CD4-positive, alpha-beta T cell treated with Interleukin-15 for 1 hour (primary cell): Measurements from ENCODE around the gene SLC39A11.
"Not testable (repeated sequence)": the region's sequence is repeated elsewhere in the genome, so short reads cannot be mapped to it uniquely, and the experiment has no call there.

Experiments
- DNase-seq: peaks from one replicate; pipeline ENCODE4 v3.0.0-alpha.2; 2020

SLC39A11 gene, protein sequence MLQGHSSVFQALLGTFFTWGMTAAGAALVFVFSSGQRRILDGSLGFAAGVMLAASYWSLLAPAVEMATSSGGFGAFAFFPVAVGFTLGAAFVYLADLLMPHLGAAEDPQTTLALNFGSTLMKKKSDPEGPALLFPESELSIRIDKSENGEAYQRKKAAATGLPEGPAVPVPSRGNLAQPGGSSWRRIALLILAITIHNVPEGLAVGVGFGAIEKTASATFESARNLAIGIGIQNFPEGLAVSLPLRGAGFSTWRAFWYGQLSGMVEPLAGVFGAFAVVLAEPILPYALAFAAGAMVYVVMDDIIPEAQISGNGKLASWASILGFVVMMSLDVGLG

DNA sequence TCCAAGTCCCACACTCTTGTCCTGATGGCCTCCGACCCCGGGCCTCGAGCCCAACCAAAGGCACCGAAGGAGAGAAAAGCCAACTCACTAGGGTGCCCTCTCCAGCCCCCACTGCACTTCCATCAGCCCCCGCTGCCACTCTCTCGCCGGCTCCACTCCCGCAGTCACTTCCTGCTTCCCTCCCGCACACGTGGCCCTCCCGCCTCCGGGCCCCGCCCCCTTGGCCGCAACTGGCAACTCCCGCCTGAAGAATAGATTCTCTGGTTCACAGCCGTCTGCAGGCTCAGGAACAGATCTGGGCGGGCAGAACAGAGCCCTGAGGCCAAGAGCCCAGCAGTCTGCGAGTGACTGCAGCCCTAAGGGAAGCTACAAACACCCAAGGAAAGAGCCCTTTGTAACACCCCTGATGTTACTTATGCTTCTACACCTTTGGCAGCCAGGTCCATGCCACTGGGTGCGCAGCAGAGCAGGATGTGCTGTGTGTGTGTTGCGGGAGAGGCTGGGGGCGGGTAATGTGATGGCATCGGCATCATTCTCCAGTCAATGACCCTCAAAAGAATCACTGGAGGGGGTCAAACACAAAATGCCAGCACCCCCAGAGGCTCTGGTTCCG lies at the start of gene SLC39A11:
TSS of gene SLC39A11 (minus strand) at position 166 of the 613 bp plus-strand sequence. CDS start 3,924 bp downstream, outside the sequence.
- DNase-seq = peak; percentile 89

GRCh38 chr17:73141411-73141810 lies 48.9 kb upstream of the SLC39A11 start:
- no peak for DNase-seq

DNA sequence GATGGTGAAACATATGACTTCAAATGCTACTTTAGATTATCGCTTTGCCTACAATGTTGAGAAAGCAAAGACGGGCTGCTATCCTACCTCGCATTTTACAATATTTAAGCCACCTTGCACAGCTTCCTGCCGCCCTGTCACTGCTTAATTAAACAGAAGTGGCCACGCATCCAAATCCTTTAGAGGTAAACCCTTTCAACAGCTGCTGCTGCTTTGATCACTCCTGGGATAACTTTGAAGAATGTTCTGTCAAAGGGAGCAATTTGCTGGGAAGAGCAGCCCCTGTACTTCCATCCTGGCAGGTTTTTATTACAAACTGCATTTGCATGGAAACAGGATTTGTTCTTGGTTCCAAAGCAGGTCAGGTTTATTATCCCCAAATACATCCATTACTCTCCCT lies 48.1 kb upstream of the SLC39A11 start:
- no peak for DNase-seq

- DNase-seq = no peak
Measured at GRCh38 chr17:73139296-73139695, 46.8 kb upstream of the SLC39A11 start.

DNA sequence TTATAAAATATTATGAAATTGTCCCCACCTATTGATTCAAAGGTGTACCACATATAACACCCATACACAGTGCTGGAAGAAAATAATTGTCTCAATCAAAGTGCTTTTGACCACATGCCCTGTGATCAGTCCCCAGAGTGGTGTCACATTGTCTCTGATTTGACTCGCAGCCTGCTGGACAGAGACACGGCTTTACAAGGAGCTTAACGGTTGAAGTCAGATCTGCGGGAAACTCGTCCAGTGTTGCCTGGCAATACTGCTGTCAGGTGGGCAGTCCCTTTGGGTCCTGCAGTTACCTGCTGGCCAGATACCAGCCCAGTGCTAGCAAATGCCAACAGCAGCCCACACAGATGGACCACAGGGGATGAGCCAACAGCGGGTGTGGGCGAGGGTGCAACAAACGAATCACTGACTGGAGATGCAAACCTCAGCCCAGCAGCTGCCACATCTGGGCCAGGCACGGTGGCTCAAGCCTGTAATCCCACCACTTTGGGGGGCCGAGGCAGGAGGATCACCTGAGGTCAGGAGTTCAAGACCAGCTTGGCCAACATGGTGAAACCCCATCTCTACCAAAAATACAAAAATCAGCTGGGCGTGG lies 46.2 kb upstream of the SLC39A11 start:
- no peak for DNase-seq

- DNase-seq = no peak
Measured at GRCh38 chr17:73137376-73137775, 44.9 kb upstream of the SLC39A11 start.

GRCh38 chr17:73135766-73136165 lies 43.3 kb upstream of the SLC39A11 start:
- peak; percentile 20 for DNase-seq

GRCh38 chr17:73133911-73134649 lies 41.6 kb upstream of the SLC39A11 start:
- no peak for DNase-seq

DNA sequence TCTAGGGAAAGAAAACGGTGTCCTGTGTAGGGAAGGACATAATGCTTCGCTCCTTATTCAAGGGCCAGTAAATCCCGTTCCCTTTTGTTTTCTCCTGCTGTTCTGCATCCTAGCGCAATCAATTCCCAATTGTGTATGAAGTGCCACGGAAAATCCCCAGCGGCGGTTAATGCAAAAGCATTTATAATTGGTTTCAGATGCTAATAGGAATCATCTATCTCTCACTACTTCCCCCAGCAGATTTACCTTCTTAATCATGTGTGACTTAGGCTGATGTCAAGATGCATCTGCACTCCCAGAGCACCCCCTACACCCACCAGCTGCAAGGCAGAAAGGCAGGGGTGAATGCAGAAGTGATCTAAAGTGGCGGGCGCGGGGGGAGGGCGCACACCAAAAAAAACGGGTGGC lies 39.6 kb upstream of the SLC39A11 start:
- peak; percentile 42 for DNase-seq

DNA sequence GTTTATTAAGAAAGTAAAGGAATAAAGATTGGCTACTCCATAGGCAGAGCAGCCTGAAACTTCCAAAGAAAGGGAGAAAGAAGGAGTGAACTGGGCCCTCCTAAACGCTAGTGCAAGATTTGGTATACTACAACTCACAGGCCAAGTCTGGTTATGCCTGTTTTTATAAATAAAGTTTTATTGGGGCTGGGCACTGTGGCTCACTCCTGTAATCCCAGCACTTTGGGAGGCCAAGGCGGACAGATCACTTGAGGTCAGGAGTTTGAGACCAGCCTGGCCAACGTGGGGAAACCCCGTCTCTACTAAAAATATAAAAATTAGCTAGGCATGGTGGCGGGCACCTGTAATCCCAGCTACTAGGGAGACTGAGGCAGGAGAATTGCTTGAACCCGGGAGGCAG lies 39.0 kb upstream of the SLC39A11 start:
- not testable (repeated sequence) for DNase-seq

GRCh38 chr17:73130977-73131376 lies 38.5 kb upstream of the SLC39A11 start:
- no peak for DNase-seq

DNA sequence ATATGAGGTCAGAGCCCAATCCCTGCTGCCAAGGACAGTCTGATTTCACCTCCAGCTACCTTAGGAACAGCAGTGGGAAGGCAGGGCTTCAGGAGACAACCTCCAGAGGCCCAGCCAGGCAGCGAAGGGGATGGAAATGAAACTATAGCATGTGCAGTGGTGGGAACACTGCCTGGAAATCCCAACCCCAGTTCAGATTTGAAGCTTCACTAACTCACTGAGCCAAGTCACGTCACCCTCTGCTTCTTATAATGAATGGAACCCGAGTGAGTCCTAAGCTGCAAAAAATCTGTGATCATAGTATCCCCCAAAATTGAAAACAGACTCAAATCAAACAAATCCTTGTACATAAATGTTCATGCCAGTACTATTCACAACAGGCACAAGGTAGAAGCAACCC lies 36.0 kb upstream of the SLC39A11 start:
- DNase-seq = no peak

- no peak for DNase-seq
Measured at GRCh38 chr17:73126716-73127473, 34.4 kb upstream of the SLC39A11 start.

DNA sequence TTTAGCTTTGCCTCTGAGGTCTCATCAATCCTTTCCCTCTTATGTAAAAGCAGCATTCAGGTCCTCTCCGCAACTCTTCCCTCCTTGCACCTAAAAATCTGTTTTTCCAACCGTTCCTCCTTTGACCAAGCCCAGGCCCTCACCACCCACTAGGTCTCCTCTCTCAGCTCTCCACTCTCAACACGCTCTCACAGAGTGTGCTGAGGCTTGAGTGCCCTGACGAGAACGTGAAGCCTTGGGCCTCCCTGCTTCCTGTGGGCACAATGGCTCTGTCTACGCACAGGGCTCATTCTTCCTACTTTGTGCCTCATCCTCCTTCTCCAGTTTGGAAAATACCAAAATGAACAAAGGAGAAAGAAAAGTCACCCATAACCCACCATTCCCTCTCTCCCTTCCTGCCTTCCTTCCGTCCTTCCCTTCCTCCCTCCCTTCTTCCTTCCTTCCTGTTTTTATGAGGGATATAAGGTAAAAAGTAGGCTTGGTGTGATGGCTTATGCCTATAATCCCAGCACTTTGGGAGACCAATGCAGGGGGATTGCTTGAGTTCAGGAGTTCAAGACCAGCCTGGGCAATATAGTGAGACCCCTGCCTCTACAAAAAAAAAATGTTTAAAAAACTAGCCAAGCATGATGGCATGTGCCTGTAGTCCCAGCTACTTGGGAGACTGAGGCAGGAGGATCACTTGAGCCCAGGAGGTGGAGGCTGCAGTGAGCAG lies 31.3 kb upstream of the SLC39A11 start:
- no peak for DNase-seq

DNA sequence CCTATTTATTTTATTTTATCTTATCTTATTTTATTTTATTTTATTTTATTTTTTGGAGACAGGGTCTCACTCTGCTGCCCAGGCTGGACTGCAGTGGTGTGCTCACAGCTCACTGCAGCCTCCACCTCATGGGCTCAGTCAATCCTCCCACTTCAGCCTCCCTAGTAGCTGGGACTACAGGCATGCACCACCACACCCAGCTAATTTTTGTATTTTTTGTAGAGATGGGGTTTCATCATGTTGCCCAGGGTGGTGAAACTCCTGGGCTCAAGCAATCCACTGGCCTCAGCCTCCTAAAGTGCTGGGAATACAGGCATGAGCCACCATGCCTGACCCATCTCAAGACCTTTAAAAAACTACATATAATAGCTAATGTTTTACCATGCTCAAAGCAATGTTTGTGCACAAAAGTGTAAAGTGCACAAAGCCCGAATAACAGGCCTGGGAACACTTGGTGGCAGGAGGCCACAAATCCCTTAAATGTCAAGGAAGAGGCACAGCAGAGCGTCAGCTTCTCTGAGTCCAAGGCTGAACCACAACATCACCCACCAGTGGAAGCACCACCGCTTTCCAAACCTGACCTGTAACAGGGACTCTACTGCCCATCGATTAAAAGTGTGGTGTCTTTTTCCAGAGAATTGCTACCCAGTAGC lies 30.6 kb upstream of the SLC39A11 start:
- no peak for DNase-seq

GRCh38 chr17:73121506-73121905 lies 29.0 kb upstream of the SLC39A11 start:
- DNase-seq = no peak

DNA sequence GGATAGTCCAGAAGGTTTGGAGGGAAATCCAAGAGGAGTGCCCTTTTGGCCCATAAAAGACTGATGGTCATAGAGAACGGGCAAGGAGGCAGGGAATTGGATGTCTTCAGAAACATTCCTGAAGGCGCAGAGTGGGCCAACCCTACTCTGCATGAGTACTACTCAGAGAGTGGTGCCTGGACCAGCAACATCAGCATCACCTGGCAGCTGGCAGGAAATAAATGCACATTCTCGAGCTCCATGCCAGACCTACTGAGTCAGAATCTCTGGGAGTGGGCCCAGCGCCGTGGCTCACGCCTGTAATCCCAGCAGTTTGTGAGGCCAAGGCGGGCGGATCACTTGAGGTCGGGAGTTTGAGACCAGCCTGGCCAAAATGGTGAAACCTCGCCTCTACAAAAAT lies 27.1 kb upstream of the SLC39A11 start:
- DNase-seq = no peak

DNA sequence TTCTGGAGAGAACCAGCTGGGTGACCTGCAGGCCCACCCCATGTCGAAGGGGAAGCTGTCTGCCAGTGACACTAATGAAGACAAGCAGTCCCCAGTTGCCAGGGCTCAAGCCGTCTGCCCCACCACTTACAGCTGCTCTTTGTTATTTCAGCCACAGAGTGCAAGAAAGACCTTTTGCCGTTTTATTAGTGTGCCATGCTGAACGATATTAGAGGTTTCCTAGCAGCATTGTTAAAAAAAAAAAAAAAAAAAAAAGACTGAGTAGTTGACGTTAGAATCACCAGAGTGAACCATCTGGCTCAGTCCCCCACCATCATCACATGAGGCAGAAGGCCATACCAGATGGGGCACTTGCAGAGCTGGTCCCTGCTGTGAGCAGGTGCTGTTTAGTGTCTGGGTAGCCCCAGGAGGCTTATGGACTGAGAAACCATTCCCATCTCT lies 26.5 kb upstream of the SLC39A11 start:
- no peak for DNase-seq

- no peak for DNase-seq
Measured at GRCh38 chr17:73118139-73118538, 25.7 kb upstream of the SLC39A11 start.

GRCh38 chr17:73112246-73112645 lies 19.8 kb upstream of the SLC39A11 start:
- DNase-seq = no peak

- no peak for DNase-seq
Measured at GRCh38 chr17:73111386-73111785, 18.9 kb upstream of the SLC39A11 start.
